NB4 (cell line): Measurements from ENCODE around the gene PAQR3.

Experiments
- POLR2A ChIP-seq: IDR thresholded peaks from 2 replicates; pipeline ENCODE4 v1.6.1; 2011; ENCODE audit warnings: mild to moderate bottlenecking; ENCODE audit not compliant: insufficient read length; ENCODE audit errors: extremely low read depth
- TF ChIP-seq, protein P1 (sequence below): IDR thresholded peaks from 2 replicates; pipeline ENCODE4 v1.6.1; 2011; ENCODE audit warnings: low read depth, low read length

DNA sequence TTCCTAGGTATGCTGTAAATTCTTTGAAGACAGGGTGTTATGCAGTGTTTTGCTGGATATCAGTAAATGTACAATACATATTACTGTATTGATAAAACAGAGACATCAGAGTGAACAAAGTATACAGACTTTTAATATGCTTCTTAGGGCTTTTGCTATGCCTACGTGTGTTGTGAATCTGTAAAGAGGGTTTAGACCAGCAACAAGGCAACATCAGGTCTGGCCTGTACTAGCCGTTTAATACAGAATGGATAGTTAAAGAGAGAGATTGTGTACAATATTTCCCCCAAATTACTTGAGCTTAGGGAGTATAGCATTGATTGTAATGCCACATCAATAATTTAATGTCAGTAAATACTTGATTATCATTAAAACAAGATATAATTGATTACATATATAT is 75.2 kb downstream of the PAQR3 start:
- no peak for TF ChIP-seq POLR2A
- TF ChIP-seq, protein P1, sequence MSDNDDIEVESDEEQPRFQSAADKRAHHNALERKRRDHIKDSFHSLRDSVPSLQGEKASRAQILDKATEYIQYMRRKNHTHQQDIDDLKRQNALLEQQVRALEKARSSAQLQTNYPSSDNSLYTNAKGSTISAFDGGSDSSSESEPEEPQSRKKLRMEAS: no peak
